ENCODE measurements around the gene RASSF7.

DNA sequence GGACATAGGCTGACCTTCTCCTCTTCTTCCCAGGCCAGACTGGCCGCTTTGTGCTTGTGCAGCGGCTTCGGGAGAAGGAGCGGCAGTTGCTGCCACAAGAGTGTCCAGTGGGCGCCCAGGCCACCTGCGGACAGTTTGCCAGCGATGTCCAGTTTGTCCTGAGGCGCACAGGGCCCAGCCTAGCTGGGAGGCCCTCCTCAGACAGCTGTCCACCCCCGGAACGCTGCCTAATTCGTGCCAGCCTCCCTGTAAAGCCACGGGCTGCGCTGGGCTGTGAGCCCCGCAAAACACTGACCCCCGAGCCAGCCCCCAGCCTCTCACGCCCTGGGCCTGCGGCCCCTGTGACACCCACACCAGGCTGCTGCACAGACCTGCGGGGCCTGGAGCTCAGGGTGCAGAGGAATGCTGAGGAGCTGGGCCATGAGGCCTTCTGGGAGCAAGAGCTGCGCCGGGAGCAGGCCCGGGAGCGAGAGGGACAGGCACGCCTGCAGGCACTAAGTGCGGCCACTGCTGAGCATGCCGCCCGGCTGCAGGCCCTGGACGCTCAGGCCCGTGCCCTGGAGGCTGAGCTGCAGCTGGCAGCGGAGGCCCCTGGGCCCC lies 1.4 kb downstream of the RASSF7 start:
- TF ChIP-seq, protein P1, sequence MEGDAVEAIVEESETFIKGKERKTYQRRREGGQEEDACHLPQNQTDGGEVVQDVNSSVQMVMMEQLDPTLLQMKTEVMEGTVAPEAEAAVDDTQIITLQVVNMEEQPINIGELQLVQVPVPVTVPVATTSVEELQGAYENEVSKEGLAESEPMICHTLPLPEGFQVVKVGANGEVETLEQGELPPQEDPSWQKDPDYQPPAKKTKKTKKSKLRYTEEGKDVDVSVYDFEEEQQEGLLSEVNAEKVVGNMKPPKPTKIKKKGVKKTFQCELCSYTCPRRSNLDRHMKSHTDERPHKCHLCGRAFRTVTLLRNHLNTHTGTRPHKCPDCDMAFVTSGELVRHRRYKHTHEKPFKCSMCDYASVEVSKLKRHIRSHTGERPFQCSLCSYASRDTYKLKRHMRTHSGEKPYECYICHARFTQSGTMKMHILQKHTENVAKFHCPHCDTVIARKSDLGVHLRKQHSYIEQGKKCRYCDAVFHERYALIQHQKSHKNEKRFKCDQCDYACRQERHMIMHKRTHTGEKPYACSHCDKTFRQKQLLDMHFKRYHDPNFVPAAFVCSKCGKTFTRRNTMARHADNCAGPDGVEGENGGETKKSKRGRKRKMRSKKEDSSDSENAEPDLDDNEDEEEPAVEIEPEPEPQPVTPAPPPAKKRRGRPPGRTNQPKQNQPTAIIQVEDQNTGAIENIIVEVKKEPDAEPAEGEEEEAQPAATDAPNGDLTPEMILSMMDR (IDR thresholded peaks at IDR 0.05; ENCODE audit: low read length), result no peak
- no peak for TF ChIP-seq EZH2 (IDR thresholded peaks at IDR 0.05; ENCODE audit: borderline replicate concordance, low read length)
